Measurements from ENCODE around the gene G6PC3.

DNA sequence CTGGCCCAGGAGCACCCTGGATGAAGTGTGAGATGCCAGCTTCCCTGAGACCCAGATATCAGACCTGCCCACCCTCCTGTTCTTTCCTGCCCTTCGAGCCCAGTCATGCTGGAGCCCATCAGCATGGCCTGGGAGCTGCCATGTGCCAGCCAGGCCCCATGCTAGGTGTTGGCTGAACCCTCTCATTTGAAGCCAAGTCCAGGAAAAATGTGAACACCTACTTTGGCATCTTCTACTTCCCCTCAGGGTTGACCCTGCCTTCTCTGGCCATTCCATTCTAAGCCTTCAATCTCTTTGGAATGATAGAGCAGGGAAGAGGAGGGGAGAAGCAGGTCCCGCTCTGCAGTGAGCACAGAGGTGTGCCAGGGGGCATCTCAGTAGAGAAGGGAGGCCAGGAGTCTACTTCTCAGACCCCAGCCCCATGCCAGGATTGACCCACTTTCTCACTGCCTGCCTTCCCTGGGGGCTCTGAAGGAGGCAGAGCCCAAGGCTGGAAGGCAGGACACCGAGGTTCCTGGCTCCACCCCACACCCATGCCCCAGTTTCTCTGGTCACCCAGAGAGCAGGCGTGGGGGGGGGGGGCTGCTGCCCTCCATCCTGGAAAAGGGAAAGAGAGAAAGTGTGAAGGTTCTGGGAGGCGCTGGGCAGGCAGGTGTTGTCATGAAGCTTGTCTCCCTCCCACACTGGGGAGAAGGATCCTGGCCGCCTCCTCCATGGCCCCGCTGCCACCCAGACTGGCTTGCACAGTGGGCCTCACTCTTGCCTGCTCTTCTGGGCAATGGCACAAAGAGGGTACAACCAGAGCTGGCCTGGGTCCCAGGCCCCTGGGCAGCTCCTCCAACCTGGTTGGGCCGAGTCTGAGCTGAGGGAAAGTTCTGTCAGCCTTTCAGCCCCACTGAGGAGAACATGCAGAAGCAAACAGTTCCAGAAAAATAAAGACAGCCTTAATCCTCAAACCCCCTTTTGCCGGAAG is 43.6 kb downstream of the G6PC3 start:
- TF ChIP-seq, protein P1, sequence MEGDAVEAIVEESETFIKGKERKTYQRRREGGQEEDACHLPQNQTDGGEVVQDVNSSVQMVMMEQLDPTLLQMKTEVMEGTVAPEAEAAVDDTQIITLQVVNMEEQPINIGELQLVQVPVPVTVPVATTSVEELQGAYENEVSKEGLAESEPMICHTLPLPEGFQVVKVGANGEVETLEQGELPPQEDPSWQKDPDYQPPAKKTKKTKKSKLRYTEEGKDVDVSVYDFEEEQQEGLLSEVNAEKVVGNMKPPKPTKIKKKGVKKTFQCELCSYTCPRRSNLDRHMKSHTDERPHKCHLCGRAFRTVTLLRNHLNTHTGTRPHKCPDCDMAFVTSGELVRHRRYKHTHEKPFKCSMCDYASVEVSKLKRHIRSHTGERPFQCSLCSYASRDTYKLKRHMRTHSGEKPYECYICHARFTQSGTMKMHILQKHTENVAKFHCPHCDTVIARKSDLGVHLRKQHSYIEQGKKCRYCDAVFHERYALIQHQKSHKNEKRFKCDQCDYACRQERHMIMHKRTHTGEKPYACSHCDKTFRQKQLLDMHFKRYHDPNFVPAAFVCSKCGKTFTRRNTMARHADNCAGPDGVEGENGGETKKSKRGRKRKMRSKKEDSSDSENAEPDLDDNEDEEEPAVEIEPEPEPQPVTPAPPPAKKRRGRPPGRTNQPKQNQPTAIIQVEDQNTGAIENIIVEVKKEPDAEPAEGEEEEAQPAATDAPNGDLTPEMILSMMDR (IDR thresholded peaks at IDR 0.05) = no peak
- TF ChIP-seq POLR2A (IDR thresholded peaks at IDR 0.05) (no peak), EP300 (IDR thresholded peaks at IDR 0.05) (no peak)

All from ovary (tissue), 3 donors.